HepG2 (cell line): Measurements from ENCODE around the gene JAG1. TPM values are rescaled to one million over a fixed set of nuclear protein-coding genes. Genes with fewer than 3 reads are reported as not detected.

Experiments
- CHD4 ChIP-seq: fragments of 200-600 bp; sonication (generic); IDR thresholded peaks from 2 replicates; pipeline ENCODE4 v1.7.0; 2017; ENCODE audit warnings: mild to moderate bottlenecking, low read length, borderline replicate concordance
- HHEX ChIP-seq: IDR thresholded peaks from 2 replicates; pipeline ENCODE4 v1.6.1; 2016; ENCODE audit warnings: control low read depth
- HIVEP1 ChIP-seq: sonication (generic); formaldehyde crosslinking; IDR thresholded peaks from 2 replicates; pipeline ENCODE4 v1.4.0; 2020; ENCODE audit warnings: mild to moderate bottlenecking, missing genetic modification reagents
- HOXA7 ChIP-seq: sonication (generic); formaldehyde crosslinking; IDR thresholded peaks from 2 replicates; pipeline ENCODE4 v1.8.1; 2022; ENCODE audit warnings: mild to moderate bottlenecking, missing genetic modification reagents, moderate library complexity
- JDP2 ChIP-seq: sonication (generic); formaldehyde crosslinking; IDR thresholded peaks from 2 replicates; pipeline ENCODE4 v1.8.1; 2022; ENCODE audit warnings: missing genetic modification reagents, borderline replicate concordance
- KDM2A ChIP-seq: sonication (generic); formaldehyde crosslinking; IDR thresholded peaks from 2 replicates; pipeline ENCODE4 v1.4.0; 2020; ENCODE audit warnings: low read depth, missing genetic modification reagents, borderline replicate concordance
- LCORL ChIP-seq, 2 experiments: fragments of 450-650 bp in 1 of 2; sonication (generic) in 1 of 2; formaldehyde crosslinking in 1 of 2; IDR thresholded peaks; 2 replicates each; pipeline versions ENCODE4 v1.5.0 to v1.6.1; 2017 to 2020; ENCODE audit warnings: antibody characterized with exemption in 1 of 2, missing genetic modification reagents in 1 of 2
- MED8 ChIP-seq: sonication (generic); formaldehyde crosslinking; IDR thresholded peaks from 2 replicates; pipeline ENCODE4 v1.8.1; 2023; ENCODE audit warnings: mild to moderate bottlenecking, missing genetic modification reagents; ENCODE audit not compliant: insufficient replicate concordance
- MXD4 ChIP-seq: IDR thresholded peaks from 2 replicates; pipeline ENCODE4 v1.6.1; 2016; ENCODE audit warnings: mild to moderate bottlenecking, missing biosample characterization, missing genetic modification reagents
- NR2F6 ChIP-seq, 2 experiments: IDR thresholded peaks; 2 replicates each; pipeline ENCODE4 v1.6.1; 2016; ENCODE audit warnings: antibody characterized with exemption in 1 of 2, mild to moderate bottlenecking in 1 of 2
- PHF20 ChIP-seq: sonication (generic); formaldehyde crosslinking; IDR thresholded peaks from 2 replicates; pipeline ENCODE4 v1.5.0; 2020; ENCODE audit warnings: mild to moderate bottlenecking, missing genetic modification reagents
- PHF5A ChIP-seq: IDR thresholded peaks from one replicate; pipeline ENCODE4 v1.6.1; 2018; ENCODE audit warnings: low read depth, missing genetic modification reagents; ENCODE audit not compliant: unreplicated experiment
- SKI ChIP-seq: fragments of 450-650 bp; IDR thresholded peaks from one replicate; pipeline ENCODE4 v1.6.1; 2018; ENCODE audit warnings: mild to moderate bottlenecking; ENCODE audit not compliant: partially characterized antibody
- SMAD3 ChIP-seq: sonication (generic); formaldehyde crosslinking; IDR thresholded peaks from 2 replicates; pipeline ENCODE4 v1.4.0; 2020; ENCODE audit warnings: missing genetic modification reagents
- SOX5 ChIP-seq: IDR thresholded peaks from 2 replicates; pipeline ENCODE4 v1.6.1; 2016; ENCODE audit warnings: borderline replicate concordance
- SP1 ChIP-seq, 2 experiments: fragments of 450-650 bp in 1 of 2; sonication (generic) in 1 of 2; formaldehyde crosslinking in 1 of 2; IDR thresholded peaks; 2 replicates each; pipeline versions ENCODE4 v1.4.0 to v1.6.1; 2016 to 2020; ENCODE audit warnings: missing genetic modification reagents in 1 of 2
- TEAD3 ChIP-seq: optimal IDR thresholded peaks from 2 replicates; pipeline ENCODE3; 2016; ENCODE audit warnings: borderline replicate concordance
- THYN1 ChIP-seq: sonication (generic); formaldehyde crosslinking; IDR thresholded peaks from 2 replicates; pipeline ENCODE4 v1.8.1; 2023; ENCODE audit warnings: low read depth, mild to moderate bottlenecking, moderate library complexity, missing genetic modification reagents, borderline replicate concordance
- U2AF2 ChIP-seq: fragments of 200-400 bp; formaldehyde crosslinking; IDR thresholded peaks from 2 replicates; pipeline ENCODE4 v1.6.1; 2017; ENCODE audit warnings: low read depth, mild to moderate bottlenecking, low read length
- ZNF318 ChIP-seq: sonication (generic); formaldehyde crosslinking; IDR thresholded peaks from 2 replicates; pipeline ENCODE4 v1.4.0; 2020; ENCODE audit warnings: mild to moderate bottlenecking, missing genetic modification reagents
- ZNF589 ChIP-seq: sonication (generic); formaldehyde crosslinking; conservative IDR thresholded peaks from 2 replicates; pipeline ENCODE4 v1.8.0; 2022; ENCODE audit warnings: mild to moderate bottlenecking, moderate library complexity, missing genetic modification reagents
- ZSCAN21 ChIP-seq: sonication (generic); formaldehyde crosslinking; IDR thresholded peaks from 2 replicates; pipeline ENCODE4 v1.8.0; 2022; ENCODE audit warnings: mild to moderate bottlenecking, missing genetic modification reagents, moderate library complexity, borderline replicate concordance
- polyA plus RNA-seq, 8 experiments: library from polyadenylated mRNA; depleted of rRNA in 3 of 8; stranded (reverse) in 7 of 8; unstranded in 1 of 8; fragments of >200 nt; fragmentation: Illumina TruSeq in 4 of 8; extraction: Trizol in 4 of 8; gene quantifications; 2 replicates each; pipeline versions ENCODE4 v1.2.1 to v1.2.3, GENCODE V29; 2011 to 2016; ENCODE audit warnings: low read depth in 4 of 8, missing spikeins in 1 of 8, mixed read lengths in 1 of 8; ENCODE audit not compliant: insufficient read depth in 1 of 8
- total RNA-seq, 5 experiments: library from RNA; depleted of rRNA; stranded (reverse); fragments of >200 nt; fragmentation: Illumina TruSeq; extraction: Trizol; gene quantifications; 2 replicates each; pipeline ENCODE4 v1.2.3, GENCODE V29; 2016; ENCODE audit warnings: low read depth in 1 of 5

Gene JAG1
- total and polyA plus RNA-seq, 2 of the 13 experiments (the other 11 are each of a cell fraction or from before 2014, with no cell fraction given), result 47.1 to 56.3 TPM

- TF ChIP-seq HOXA7 (CRISPR knock-in tag), result no peak
- TF ChIP-seq PHF5A (CRISPR knock-in tag), result no peak
- TF ChIP-seq PHF20 (CRISPR knock-in tag), result no peak
- no peak; the same call in 1 of the 2 replicates for TF ChIP-seq CHD4
- TF ChIP-seq TEAD3 (CRISPR knock-in tag), result peak; percentile 78
- TF ChIP-seq NR2F6 (IDR thresholded peaks at IDR 0.05), result peak; percentile 80
- peak; percentile 79 for TF ChIP-seq NR2F6 (CRISPR knock-in tag; IDR thresholded peaks at IDR 0.05)
- peak; percentile 99 for TF ChIP-seq SOX5 (CRISPR knock-in tag)
- TF ChIP-seq SMAD3 (CRISPR knock-in tag), result peak; percentile 51; the same call in 1 of the 2 replicates
- no peak for TF ChIP-seq HHEX (CRISPR knock-in tag)
- TF ChIP-seq THYN1 (CRISPR knock-in tag), result no peak
- TF ChIP-seq HIVEP1 (CRISPR knock-in tag), result no peak
- TF ChIP-seq MXD4 (CRISPR knock-in tag), result no peak
- peak; percentile 51; the same call in 1 of the 2 replicates for TF ChIP-seq KDM2A (CRISPR knock-in tag)
- TF ChIP-seq ZNF589 (CRISPR knock-in tag), result peak; percentile 86
- TF ChIP-seq LCORL (IDR thresholded peaks at IDR 0.05), result no peak
- TF ChIP-seq LCORL (CRISPR knock-in tag; IDR thresholded peaks at IDR 0.05), result 0 out of 2 replicates have a peak, but pooled peaks have one; percentile 49
- TF ChIP-seq SKI, result peak; percentile 69
- TF ChIP-seq JDP2 (CRISPR knock-in tag), result no peak
- TF ChIP-seq SP1 (IDR thresholded peaks at IDR 0.05), result no peak
- 0 out of 2 replicates have a peak, but pooled peaks have one; percentile 33 for TF ChIP-seq SP1 (CRISPR knock-in tag; IDR thresholded peaks at IDR 0.05)
- no peak for TF ChIP-seq U2AF2
- peak; percentile 43; the same call in 1 of the 2 replicates for TF ChIP-seq ZSCAN21 (CRISPR knock-in tag)
- peak; percentile 75 for TF ChIP-seq MED8 (CRISPR knock-in tag)
- peak; percentile 19; the same call in 1 of the 2 replicates for TF ChIP-seq ZNF318 (CRISPR knock-in tag)
These were observed 32.1 kb upstream of the JAG1 start (continued) for GRCh38 chr20:10705801-10706459.
